Thoracic aorta (tissue), 2 donors: ENCODE data around the gene NFE2L1. TPM values are rescaled to one million over a fixed set of nuclear protein-coding genes. Genes with fewer than 3 reads are reported as not detected.
A peak's percentile ranks its signal among the peaks of the same experiment; 100 is the strongest.
"Not testable (repeated sequence)": the region's sequence is repeated elsewhere in the genome, so short reads cannot be mapped to it uniquely, and the experiment has no call there.

Experiments
- ATAC-seq: fragments of 150-250 bp; one replicate; pipeline ENCODE4 v1.8.0; 2017; ENCODE audit warnings: low read depth; ENCODE audit not compliant: insufficient number of reproducible peaks, low FRiP score
- DNase-seq: peaks from one replicate; pipeline ENCODE4 v3.0.0-alpha.2; 2020; ENCODE audit warnings: low spot score
- H3K27ac ChIP-seq, 2 donors: fragments of 200-600 bp; sonication (generic); 1 replicate in 1 of 2; 2 replicates in 1 of 2; pipeline ENCODE4 v1.5.1; 2016; ENCODE audit warnings: mild to moderate bottlenecking in 2 of 2, moderate library complexity in 2 of 2
- H3K27me3 ChIP-seq: fragments of 200-600 bp; sonication (generic); replicated peaks from 2 replicates; pipeline ENCODE4 v1.6.0; 2016; ENCODE audit warnings: mild to moderate bottlenecking; ENCODE audit not compliant: insufficient read depth
- H3K36me3 ChIP-seq: fragments of 200-600 bp; sonication (generic); one replicate; pipeline ENCODE4 v1.5.1; 2016
- H3K4me1 ChIP-seq, 2 donors: fragments of 200-600 bp; sonication (generic); 1 replicate in 1 of 2; 2 replicates in 1 of 2; pipeline versions ENCODE4 v1.5.1 to v1.6.0; 2016; ENCODE audit warnings: low read depth in 2 of 2, mild to moderate bottlenecking in 1 of 2; ENCODE audit not compliant: control insufficient read depth in 1 of 2
- H3K4me3 ChIP-seq: fragments of 200-600 bp; sonication (generic); 2 replicates; pipeline ENCODE4 v1.5.1; 2016; ENCODE audit warnings: mild to moderate bottlenecking
- H3K9me3 ChIP-seq: fragments of 200-600 bp; sonication (generic); 2 replicates; pipeline ENCODE4 v1.5.1; 2016
- CTCF ChIP-seq: fragments of 200-600 bp; sonication (generic); IDR thresholded peaks from one replicate; pipeline ENCODE4 v1.5.1; 2019; ENCODE audit warnings: antibody characterized with exemption
- total RNA-seq, 2 donors: library from RNA; depleted of rRNA; stranded (reverse); fragments of >200 nt; gene quantifications; one replicate each; pipeline versions ENCODE4 v1.1.0 to v1.2.3, GENCODE V29; 2016

The NFE2L1 gene
- total RNA-seq, 2 donors from 2014 or later = 131 to 155 TPM

DNA sequence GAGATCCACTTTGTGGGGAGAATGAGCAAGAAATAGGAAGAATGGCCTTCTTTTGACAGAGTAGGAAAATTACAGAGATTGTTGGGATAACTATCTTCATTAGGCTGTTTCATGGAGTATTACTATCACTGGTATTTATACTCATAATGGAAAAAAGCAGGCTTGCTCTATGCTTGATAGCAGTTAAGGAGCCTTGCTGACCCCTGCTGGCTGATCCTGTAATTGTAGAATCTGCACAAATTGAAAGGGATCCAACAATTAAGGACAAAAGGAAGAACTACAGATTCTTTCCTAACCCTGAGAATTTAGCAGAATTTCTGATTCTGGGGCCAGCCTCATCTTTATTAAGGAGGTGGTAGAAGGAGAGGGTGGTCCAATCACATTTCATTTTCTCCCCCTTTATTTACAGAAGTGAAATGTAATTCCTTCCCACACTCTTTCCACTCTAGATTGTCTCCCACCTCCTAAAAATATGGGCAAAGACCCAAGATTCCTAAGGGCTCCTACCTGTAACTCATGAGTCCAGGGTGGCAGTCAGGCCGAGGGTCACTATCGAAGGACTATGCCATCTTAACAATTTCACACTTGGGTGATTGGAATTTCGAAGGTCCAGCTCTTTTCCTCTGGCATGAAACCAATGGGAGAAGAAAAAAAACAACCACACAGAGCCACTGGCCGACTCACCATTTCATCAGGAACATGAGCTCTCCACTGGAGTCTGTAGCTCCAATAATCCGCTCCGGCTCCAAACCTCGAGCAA lies 26.3 kb downstream of the NFE2L1 start:
- Histone ChIP-seq H3K27me3 (no peaks in the 10 kb centered on the region), H3K27ac (no peak overlapping the region), H3K4me3 (no peak overlapping the region), H3K4me1 (no peaks in the 10 kb centered on the region), H3K9me3 (no peaks in the 10 kb centered on the region), H3K36me3 (peaks cover 45% of the 10 kb centered on the region)
- TF ChIP-seq CTCF = peak; percentile 81
- ATAC-seq = no peak
- peak; percentile 44 for DNase-seq

DNA sequence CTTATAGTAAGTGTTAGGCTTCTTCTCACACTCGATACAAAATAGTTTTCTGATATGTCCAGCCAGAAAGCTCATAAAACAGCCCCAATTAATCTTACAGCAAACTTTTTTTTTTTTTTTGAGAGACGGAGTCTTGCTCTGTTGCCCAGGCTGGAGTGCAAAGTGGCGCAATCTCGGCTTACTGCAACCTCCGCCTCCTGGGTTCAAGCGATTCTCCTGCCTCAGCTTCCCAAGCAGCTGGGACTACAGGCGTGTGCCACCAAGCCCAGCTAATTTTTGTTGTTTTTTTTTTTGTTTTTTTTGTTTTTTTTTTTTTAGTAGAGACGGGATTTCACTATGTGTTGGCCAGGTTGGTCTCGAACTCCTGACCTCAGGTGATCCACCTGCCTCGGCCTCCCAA lies 29.0 kb downstream of the NFE2L1 start:
- not testable (repeated sequence) for H3K27ac ChIP-seq, DNase-seq, H3K27me3 ChIP-seq, H3K4me1 ChIP-seq, ATAC-seq, H3K4me3 ChIP-seq, H3K9me3 ChIP-seq
- peaks cover 27% of the 10 kb centered on the region for H3K36me3 ChIP-seq

DNA sequence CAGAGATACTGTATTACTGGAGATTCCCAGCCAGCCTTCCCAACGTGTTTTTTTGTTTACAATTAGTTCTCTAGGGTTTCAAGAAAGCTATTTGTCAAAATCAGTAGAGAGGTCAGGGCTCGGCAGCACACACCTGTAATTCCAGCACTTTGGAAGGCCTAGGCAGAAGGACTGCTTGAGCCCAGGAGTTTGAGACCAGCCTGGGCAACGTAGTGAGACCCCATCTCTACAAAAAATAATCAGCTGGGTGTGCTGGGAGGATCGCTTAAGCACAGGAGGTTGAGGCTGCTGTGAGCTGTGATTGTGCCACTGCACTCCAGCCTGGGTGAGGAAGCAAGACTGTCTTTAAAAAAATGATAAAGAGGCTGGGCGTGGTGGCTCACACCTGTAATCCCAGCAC lies 33.7 kb downstream of the NFE2L1 start:
- no peak overlapping the region for H3K27ac ChIP-seq
- DNase-seq (no peak), ATAC-seq (no peak)
- no peaks in the 10 kb centered on the region for H3K36me3 ChIP-seq
- no peak overlapping the region for H3K4me3 ChIP-seq
- no peaks in the 10 kb centered on the region for H3K9me3 ChIP-seq
- TF ChIP-seq CTCF = no peak
- no peaks in the 10 kb centered on the region for H3K27me3 ChIP-seq
- peaks cover 6 to 12% of the 10 kb centered on the region in 2 donors for H3K4me1 ChIP-seq

DNA sequence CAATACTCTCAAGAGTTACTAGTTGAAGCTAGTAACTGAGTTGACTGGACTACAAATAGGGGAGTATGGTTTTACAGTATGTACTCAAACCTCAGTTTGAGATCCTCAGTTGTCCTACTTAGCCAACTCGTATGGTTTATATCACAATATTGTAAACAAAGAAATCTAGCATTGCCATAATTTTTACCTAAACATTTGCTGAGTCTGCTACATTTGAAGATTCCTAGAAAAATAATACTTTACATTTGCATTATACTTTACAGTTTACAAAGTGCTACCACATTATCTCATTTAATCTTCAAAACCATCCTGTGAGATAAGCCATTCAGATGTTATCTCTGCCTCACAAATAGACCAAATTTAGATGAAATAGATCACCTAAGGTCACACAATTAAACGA lies 36.8 kb downstream of the NFE2L1 start:
- H3K27ac ChIP-seq = no peak overlapping the region
- no peak for TF ChIP-seq CTCF
- no peak overlapping the region for H3K4me3 ChIP-seq

GRCh38 chr17:48093341-48094045 lies 45.3 kb downstream of the NFE2L1 start:
- no peaks in the 10 kb centered on the region for H3K27me3 ChIP-seq
- H3K9me3 ChIP-seq = no peaks in the 10 kb centered on the region
- no peak for TF ChIP-seq CTCF
- H3K36me3 ChIP-seq = peaks cover 7% of the 10 kb centered on the region
- DNase-seq (no peak), ATAC-seq (no peak)
- peaks cover 0 to 2% of the 10 kb centered on the region in 2 donors for H3K4me1 ChIP-seq
- H3K4me3 ChIP-seq = no peak overlapping the region
- H3K27ac ChIP-seq = no peak overlapping the region

More for the DNA sequence above, 36.8 kb downstream of the NFE2L1 start:
- Histone ChIP-seq H3K9me3 (no peaks in the 10 kb centered on the region), H3K36me3 (peaks cover 3% of the 10 kb centered on the region), H3K27me3 (no peaks in the 10 kb centered on the region), H3K4me1 (peaks cover 6 to 12% of the 10 kb centered on the region in 2 donors)
- no peak for DNase-seq
- ATAC-seq = no peak
